ENCODE results near the gene C1QTNF3. TPM values are rescaled to one million over a fixed set of nuclear protein-coding genes. Genes with fewer than 3 reads are reported as not detected.

Gene C1QTNF3
- total RNA-seq, 4 donors from 2014 or later = 2.0 to 8.2 (median 3.1) TPM

DNA sequence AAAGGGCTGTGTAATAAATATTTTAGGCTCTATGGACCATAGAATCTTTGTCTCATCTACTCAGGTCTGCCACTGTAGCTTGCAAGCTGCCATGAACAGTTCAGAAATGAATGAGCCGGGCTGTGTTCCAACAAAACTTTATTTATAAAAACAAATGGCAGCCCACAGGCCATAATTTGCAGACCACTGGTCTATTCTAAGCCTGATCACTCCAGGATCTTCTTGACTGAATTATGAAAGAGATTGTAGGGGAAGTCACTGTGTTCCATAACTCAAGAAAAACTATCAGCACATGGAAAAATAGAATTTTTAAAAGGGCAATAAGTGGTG is 11.4 kb upstream of the C1QTNF3 start:
- ATAC-seq (ENCODE audit: low FRiP score) = no peak

GRCh38 chr5:34053571-34054399 is 10.8 kb upstream of the C1QTNF3 start:
- TF ChIP-seq, protein P1, sequence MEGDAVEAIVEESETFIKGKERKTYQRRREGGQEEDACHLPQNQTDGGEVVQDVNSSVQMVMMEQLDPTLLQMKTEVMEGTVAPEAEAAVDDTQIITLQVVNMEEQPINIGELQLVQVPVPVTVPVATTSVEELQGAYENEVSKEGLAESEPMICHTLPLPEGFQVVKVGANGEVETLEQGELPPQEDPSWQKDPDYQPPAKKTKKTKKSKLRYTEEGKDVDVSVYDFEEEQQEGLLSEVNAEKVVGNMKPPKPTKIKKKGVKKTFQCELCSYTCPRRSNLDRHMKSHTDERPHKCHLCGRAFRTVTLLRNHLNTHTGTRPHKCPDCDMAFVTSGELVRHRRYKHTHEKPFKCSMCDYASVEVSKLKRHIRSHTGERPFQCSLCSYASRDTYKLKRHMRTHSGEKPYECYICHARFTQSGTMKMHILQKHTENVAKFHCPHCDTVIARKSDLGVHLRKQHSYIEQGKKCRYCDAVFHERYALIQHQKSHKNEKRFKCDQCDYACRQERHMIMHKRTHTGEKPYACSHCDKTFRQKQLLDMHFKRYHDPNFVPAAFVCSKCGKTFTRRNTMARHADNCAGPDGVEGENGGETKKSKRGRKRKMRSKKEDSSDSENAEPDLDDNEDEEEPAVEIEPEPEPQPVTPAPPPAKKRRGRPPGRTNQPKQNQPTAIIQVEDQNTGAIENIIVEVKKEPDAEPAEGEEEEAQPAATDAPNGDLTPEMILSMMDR (IDR thresholded peaks at IDR 0.05) = no peak
- DNase-seq (ENCODE audit: low spot score) (no peak), ATAC-seq (ENCODE audit: low FRiP score) (no peak)

More for the DNA sequence above, 11.4 kb upstream of the C1QTNF3 start:
- TF ChIP-seq, protein P1 (IDR thresholded peaks at IDR 0.05) = no peak
- DNase-seq (ENCODE audit: low spot score) = no peak

DNA sequence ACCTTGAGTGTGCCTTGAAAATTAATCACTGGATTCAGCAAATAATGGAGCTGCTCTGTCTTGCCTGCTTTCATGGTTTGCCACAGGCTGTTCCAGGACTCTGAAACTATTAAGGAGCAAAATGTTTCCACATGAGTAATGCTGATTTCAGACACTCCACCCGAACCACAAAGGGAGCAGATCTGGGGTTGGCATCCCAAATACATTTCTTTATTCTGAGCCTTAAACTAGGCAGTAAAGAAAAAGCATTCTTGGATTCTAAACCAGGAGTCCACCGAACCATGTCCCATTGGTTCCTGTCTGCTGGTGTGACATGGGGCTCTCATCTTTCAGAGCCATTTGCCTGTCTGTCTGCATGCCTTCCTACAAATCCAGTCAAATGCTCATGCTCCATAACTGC is 10.1 kb upstream of the C1QTNF3 start:
- TF ChIP-seq, protein P1 (IDR thresholded peaks at IDR 0.05) = no peak
- DNase-seq (ENCODE audit: low spot score) = no peak
- ATAC-seq (ENCODE audit: low FRiP score) = peak; percentile 74

DNA sequence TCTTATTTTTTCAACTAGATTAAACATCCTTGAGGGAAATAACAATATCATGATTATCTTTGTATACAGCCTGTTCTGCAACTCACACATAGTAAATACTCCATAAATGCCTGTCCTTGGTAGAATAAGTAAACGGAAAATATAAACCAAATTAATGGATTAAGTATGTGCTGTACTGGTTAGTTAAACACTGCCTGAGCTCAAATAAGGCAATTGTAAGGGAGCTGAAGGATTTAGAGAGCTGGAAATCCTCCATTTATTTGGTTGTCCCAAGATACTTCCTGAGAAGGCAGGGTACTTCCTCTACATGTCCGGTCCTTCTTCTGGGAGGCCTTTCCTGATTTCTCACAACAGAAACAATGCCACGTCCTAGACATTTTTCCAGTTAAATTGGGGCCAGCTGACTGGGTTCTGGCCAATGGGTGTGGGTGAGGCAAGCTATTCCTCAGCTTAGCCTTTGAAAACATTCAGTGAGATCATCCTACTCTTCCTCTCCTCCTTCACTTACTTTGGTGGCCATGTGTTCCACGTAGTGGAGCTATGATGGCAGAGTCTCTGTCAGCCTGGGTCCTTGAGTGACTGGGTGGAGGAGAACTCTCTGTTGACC is 8.5 kb upstream of the C1QTNF3 start:
- DNase-seq (ENCODE audit: low spot score) (no peak), ATAC-seq (ENCODE audit: low FRiP score) (no peak)
- TF ChIP-seq, protein P1 (IDR thresholded peaks at IDR 0.05) = no peak

DNA sequence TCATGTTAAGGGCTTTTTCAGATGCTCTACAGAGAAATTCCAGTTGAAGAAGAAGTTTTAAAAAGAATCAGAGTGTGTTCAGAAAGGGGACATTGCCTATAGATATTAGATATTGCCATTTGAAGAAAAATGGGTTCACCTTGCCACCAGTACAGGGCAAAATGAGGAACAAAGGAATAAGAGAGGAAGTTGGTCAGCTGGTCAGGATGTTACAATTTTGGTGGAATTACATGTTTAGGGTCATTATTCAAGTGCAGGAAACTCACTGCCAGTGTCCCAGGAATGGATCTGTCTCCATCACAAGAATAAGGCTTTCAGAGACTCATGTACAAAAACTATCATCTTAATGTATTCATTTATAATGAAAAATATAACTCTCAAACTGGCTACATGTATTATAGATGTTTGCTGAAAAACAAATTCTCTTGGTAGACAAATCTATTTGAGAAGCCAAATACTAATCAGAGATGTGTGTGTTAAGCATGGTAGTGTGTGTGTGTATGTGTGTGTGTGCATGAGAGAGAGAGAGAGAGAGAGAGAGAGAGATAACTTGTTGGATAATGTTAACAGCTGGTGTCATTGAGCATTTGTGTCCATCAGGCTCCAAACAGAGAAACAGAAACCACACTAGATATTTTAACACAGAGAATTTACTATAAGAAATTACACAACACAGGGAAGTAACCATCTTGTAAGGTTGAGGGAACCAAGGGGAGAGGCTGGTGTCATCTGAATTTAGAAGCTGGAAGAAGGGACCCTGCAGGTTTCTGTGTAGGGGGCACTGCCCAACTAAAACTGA is 5.0 kb upstream of the C1QTNF3 start:
- DNase-seq (ENCODE audit: low spot score) (no peak), ATAC-seq (ENCODE audit: low FRiP score) (no peak)
- TF ChIP-seq, protein P1 (IDR thresholded peaks at IDR 0.05) = no peak

GRCh38 chr5:34047143-34047542 is 4.1 kb upstream of the C1QTNF3 start:
- DNase-seq (ENCODE audit: low spot score) (no peak), ATAC-seq (ENCODE audit: low FRiP score) (no peak)
- TF ChIP-seq, protein P1 (IDR thresholded peaks at IDR 0.05) = no peak
